ENCODE data around the gene PCSK5. TPM values are rescaled to one million over a fixed set of nuclear protein-coding genes. Genes with fewer than 3 reads are reported as not detected.

The PCSK5 gene
- total RNA-seq, 2 donors from 2014 or later = 2.5 to 3.5 TPM

DNA sequence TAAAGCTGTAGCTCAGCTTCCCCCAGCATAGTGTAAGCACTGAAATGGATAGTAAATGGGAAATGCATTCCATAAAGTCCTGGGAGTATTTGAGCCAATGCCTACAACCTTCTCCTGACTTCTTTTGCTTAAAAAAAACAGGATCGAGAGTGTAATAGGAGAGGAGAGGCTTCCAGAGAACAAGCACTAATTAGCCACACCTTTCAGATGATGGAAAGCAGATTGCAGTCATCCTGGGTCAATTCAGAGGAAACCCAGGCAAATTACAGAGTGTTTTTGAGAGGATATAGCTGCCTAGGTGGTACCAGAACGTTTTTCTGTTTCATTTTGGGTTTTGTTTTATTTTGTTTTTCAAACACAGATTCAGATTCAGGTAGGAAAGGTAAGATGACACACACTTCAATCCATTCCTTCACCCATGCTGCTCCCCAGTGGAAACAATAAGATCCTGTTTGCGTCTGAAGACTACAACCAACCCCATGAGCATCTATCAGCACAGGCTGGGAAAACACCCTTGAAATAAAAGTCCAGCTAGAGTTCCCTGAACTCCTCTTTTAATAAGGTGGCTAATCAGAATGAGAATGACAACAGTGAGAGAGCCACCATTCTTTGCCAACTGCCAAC, 408.2 kb downstream of the PCSK5 start:
- WGBS, 2 experiments (ENCODE audit: insufficient coverage in 1 of 2, insufficient read length in 1 of 2) = 57% methylated on average over 3 of the region's 3 CpGs; no CpG with 5 or more reads in 1 of the 2 experiments

GRCh38 chr9:76302543-76302942, 412.1 kb downstream of the PCSK5 start:
- Histone ChIP-seq H3K9me3 (ENCODE audit: control insufficient read depth, low read length) (no peaks in the 10 kb centered on the region), H3K27me3 (ENCODE audit: control insufficient read depth, insufficient read depth, low read length, poor library complexity, severe bottlenecking) (peaks cover 8% of the 10 kb centered on the region), H3K4me1 (ENCODE audit: control insufficient read depth, insufficient read depth, low read length) (no peaks in the 10 kb centered on the region), H3K4me3 (ENCODE audit: low read length) (no peak overlapping the region), H3K36me3 (ENCODE audit: control insufficient read depth, insufficient read depth, low read length) (no peaks in the 10 kb centered on the region), H3K9ac (ENCODE audit: extremely low read depth, low read length, poor library complexity, severe bottlenecking) (no peak overlapping the region), H3K27ac (ENCODE audit: low read depth, low read length) (no peak overlapping the region)
- Mint-ChIP-seq H3K36me3 (ENCODE audit: low read depth) (no peaks in the 10 kb centered on the region), H3K4me3 (no peak overlapping the region), H3K27me3 (ENCODE audit: insufficient read depth) (peaks cover 5% of the 10 kb centered on the region), H3K27ac (no peak overlapping the region), H3K4me1 (peaks cover 19% of the 10 kb centered on the region), H3K9me3 (no peaks in the 10 kb centered on the region)
- no peak for DNase-seq
- TF ChIP-seq, protein P1, sequence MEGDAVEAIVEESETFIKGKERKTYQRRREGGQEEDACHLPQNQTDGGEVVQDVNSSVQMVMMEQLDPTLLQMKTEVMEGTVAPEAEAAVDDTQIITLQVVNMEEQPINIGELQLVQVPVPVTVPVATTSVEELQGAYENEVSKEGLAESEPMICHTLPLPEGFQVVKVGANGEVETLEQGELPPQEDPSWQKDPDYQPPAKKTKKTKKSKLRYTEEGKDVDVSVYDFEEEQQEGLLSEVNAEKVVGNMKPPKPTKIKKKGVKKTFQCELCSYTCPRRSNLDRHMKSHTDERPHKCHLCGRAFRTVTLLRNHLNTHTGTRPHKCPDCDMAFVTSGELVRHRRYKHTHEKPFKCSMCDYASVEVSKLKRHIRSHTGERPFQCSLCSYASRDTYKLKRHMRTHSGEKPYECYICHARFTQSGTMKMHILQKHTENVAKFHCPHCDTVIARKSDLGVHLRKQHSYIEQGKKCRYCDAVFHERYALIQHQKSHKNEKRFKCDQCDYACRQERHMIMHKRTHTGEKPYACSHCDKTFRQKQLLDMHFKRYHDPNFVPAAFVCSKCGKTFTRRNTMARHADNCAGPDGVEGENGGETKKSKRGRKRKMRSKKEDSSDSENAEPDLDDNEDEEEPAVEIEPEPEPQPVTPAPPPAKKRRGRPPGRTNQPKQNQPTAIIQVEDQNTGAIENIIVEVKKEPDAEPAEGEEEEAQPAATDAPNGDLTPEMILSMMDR (conservative IDR thresholded peaks at IDR 0.05) = no peak
- 86 to 100% methylated on average over 1 to 3 of the region's 3 CpGs for WGBS, 2 experiments (ENCODE audit: insufficient coverage in 1 of 2, insufficient read length in 1 of 2)

More for the DNA sequence above, 408.2 kb downstream of the PCSK5 start:
- no peaks in the 10 kb centered on the region for H3K4me1 ChIP-seq (ENCODE audit: control insufficient read depth, insufficient read depth, low read length)
- Mint-ChIP-seq H3K4me1 (peaks cover 25% of the 10 kb centered on the region), H3K36me3 (ENCODE audit: low read depth) (no peaks in the 10 kb centered on the region), H3K4me3 (no peak overlapping the region), H3K27ac (no peak overlapping the region), H3K9me3 (no peaks in the 10 kb centered on the region), H3K27me3 (ENCODE audit: insufficient read depth) (peaks cover 20% of the 10 kb centered on the region)
- no peaks in the 10 kb centered on the region for H3K36me3 ChIP-seq (ENCODE audit: control insufficient read depth, insufficient read depth, low read length)
- TF ChIP-seq, protein P1 (conservative IDR thresholded peaks at IDR 0.05) = peak; percentile 58
- H3K9me3 ChIP-seq (ENCODE audit: control insufficient read depth, low read length) = no peaks in the 10 kb centered on the region
- no peak overlapping the region for H3K9ac ChIP-seq (ENCODE audit: extremely low read depth, low read length, poor library complexity, severe bottlenecking)
- peak; percentile 51 for DNase-seq
- peaks cover 20% of the 10 kb centered on the region for H3K27me3 ChIP-seq (ENCODE audit: control insufficient read depth, insufficient read depth, low read length, poor library complexity, severe bottlenecking)
- H3K4me3 ChIP-seq (ENCODE audit: low read length) = no peak overlapping the region
- no peak overlapping the region for H3K27ac ChIP-seq (ENCODE audit: low read depth, low read length)

DNA sequence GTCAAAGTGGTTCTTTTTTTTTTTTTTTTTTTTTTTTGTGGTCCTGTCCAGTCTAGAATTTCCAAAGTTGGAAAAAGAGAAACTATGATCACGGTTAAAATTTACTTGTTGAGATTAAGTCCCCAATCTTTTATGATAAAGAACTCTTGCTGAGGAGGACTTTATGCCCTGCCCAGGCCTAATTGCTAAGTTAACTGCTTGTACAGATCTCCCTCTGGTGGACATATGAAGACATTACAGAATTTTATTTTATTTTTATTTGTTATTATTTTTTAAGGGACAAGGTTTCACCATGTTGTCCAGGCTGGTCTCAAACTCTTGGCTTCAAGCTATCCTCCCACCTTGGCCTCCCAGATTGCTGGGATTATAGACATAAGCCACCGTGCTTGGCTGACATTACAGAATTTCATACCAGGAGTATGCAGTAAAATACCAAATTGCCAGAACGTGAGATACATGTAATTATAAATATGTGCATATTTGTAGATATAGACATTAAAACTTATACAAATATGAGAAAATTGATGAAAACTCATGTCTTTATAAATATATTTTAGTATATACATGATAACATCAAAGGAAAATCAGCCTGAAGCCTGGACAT, 412.6 kb downstream of the PCSK5 start:
- Histone ChIP-seq H3K36me3 (ENCODE audit: control insufficient read depth, insufficient read depth, low read length) (no peaks in the 10 kb centered on the region), H3K27ac (ENCODE audit: low read depth, low read length) (no peak overlapping the region), H3K4me1 (ENCODE audit: control insufficient read depth, insufficient read depth, low read length) (no peaks in the 10 kb centered on the region), H3K4me3 (ENCODE audit: low read length) (no peak overlapping the region), H3K9me3 (ENCODE audit: control insufficient read depth, low read length) (no peaks in the 10 kb centered on the region), H3K27me3 (ENCODE audit: control insufficient read depth, insufficient read depth, low read length, poor library complexity, severe bottlenecking) (peaks cover 3% of the 10 kb centered on the region), H3K9ac (ENCODE audit: extremely low read depth, low read length, poor library complexity, severe bottlenecking) (no peak overlapping the region)
- no peak for DNase-seq
- Mint-ChIP-seq H3K4me3 (no peak overlapping the region), H3K4me1 (peaks cover 17% of the 10 kb centered on the region), H3K27ac (no peak overlapping the region), H3K9me3 (no peaks in the 10 kb centered on the region), H3K36me3 (ENCODE audit: low read depth) (no peaks in the 10 kb centered on the region), H3K27me3 (ENCODE audit: insufficient read depth) (no peaks in the 10 kb centered on the region)
- 4% methylated on average over 2 of the region's 3 CpGs; no CpG with 5 or more reads in 1 of the 2 experiments for WGBS, 2 experiments (ENCODE audit: insufficient coverage in 1 of 2, insufficient read length in 1 of 2)
- TF ChIP-seq, protein P1 (conservative IDR thresholded peaks at IDR 0.05) = peak; percentile 85

Data from endodermal cell (in vitro differentiated cells).